ENCODE measurements around the gene OR7G1. TPM values are rescaled to one million over a fixed set of nuclear protein-coding genes. Genes with fewer than 3 reads are reported as not detected.

OR7G1 gene
- total and polyA plus RNA-seq, 10 of the 15 experiments (the other 5 are each of a cell fraction or from before 2014, with no cell fraction given): not detected

DNA sequence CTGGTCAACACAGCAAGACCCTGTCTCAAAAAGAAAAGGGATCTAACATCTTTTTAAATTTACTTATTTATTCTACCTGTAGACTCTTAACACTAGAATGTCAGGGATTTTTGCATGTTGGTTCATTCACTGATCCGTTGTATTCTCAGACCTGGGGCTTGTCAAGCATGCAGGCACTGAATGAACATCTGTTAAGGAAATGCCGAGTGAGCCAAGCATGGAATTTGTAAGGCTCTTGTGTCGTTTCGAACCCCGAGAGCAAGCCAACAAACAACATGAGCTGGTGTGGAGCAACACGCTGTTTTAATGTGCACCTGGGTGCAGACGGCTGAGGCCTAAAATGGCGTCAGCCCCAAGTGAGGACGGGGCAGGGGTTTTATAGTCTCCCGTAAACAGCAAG lies 38.7 kb downstream of the OR7G1 start:
- in situ Hi-C loops (cut with MboI): no loop called here
- BruUV-seq (replicated peaks): no TSS peak

DNA sequence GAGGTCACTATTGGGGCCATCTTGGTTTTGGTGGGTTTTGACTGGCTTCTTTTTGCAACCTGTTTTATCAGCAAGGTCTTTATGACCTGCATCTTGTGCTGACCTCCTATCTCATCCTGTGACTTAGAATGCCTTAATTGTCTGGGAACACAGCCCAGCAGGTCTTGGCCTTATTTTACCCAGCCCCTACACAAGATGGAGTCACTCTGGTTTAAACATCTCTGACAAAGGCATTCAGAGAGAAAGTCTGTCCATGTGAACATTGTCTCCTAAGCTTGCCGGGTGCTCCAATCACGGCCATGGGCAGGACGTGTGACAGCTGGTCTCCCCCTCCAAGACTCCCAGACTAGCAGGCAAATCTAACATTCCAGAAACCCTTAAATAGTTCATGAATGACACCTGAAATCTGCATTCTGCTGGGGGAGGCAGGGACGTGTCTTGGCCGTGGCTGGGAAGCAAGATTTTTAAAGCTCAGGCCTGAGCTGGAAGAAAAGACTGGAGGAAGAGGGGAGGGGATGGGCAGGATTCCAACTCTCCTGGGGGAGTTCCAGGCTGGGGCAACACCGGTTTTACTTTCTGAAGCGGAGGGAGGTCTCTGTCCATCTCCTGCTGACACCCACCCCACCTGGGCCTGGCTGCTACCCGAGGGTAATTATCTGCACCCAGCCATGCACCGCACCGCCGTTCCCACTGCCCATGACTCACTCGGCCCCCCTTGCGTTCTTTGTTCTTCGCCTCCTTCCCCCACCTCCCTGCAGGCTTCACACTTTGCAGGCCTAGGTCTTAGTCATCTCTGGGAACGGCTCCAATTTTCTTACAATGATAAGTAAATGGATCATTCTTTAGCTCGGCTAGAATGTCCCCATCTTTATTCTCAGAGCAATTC lies 40.3 kb downstream of the OR7G1 start:
- WGBS (ENCODE audit: insufficient coverage, insufficient replicate concordance, low lambda C conversion rate, missing lambda C conversion rate): 50% methylated on average over 16 of the region's 16 CpGs
- H3K9ac ChIP-seq (ENCODE audit: control insufficient read depth, insufficient read depth, low read length): no peak overlapping the region
- in situ Hi-C loops (cut with MboI): no loop called here
- TF ChIP-seq ZNF384 (IDR thresholded peaks at IDR 0.05; ENCODE audit: borderline replicate concordance, low read depth, low read length) (no peak), CEBPB (IDR thresholded peaks at IDR 0.05; ENCODE audit: borderline replicate concordance in 1 of 2, low read depth in 2 of 2, low read length in 2 of 2) (no peak), SPI1 (IDR thresholded peaks at IDR 0.05; ENCODE audit: borderline replicate concordance, insufficient read depth, low read depth, low read length) (no peak), NFIC (IDR thresholded peaks at IDR 0.05; ENCODE audit: low read depth, low read length) (no peak), TBL1XR1 (IDR thresholded peaks at IDR 0.05; ENCODE audit: low read depth, low read length) (no peak), POLR2AphosphoS2 (IDR thresholded peaks at IDR 0.05; ENCODE audit: low read depth, low read length) (no peak), ZNF622 (IDR thresholded peaks at IDR 0.05) (no peak), IKZF2 (IDR thresholded peaks at IDR 0.05) (no peak), NR2C1 (IDR thresholded peaks at IDR 0.05) (no peak), KLF5 (IDR thresholded peaks at IDR 0.05; ENCODE audit: partially characterized antibody) (no peak), SIN3A (IDR thresholded peaks at IDR 0.05; ENCODE audit: low read depth, low read length) (no peak), RUNX3 (IDR thresholded peaks at IDR 0.05; ENCODE audit: low read length) (no peak)
- TF ChIP-seq, protein P1, sequence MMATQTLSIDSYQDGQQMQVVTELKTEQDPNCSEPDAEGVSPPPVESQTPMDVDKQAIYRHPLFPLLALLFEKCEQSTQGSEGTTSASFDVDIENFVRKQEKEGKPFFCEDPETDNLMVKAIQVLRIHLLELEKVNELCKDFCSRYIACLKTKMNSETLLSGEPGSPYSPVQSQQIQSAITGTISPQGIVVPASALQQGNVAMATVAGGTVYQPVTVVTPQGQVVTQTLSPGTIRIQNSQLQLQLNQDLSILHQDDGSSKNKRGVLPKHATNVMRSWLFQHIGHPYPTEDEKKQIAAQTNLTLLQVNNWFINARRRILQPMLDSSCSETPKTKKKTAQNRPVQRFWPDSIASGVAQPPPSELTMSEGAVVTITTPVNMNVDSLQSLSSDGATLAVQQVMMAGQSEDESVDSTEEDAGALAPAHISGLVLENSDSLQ (IDR thresholded peaks at IDR 0.05): no peak
- TF ChIP-seq, protein P2, sequence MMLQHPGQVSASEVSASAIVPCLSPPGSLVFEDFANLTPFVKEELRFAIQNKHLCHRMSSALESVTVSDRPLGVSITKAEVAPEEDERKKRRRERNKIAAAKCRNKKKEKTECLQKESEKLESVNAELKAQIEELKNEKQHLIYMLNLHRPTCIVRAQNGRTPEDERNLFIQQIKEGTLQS (IDR thresholded peaks at IDR 0.05; ENCODE audit: borderline replicate concordance, extremely low read depth, low read depth, low read length): no peak

More for the DNA sequence above, 38.7 kb downstream of the OR7G1 start:
- Histone ChIP-seq H3K27ac (ENCODE audit: control insufficient read depth, insufficient read depth) (no peak overlapping the region), H3K9ac (ENCODE audit: control insufficient read depth, insufficient read depth, low read length) (no peak overlapping the region), H3K79me2 (ENCODE audit: control insufficient read depth, insufficient read depth, low read length) (no peaks in the 10 kb centered on the region), H2AFZ (ENCODE audit: control insufficient read depth, low read depth, low read length) (no peak overlapping the region), H3K27me3 (replicated peaks in 1 of 2; ENCODE audit: control insufficient read depth in 2 of 2, insufficient read depth in 2 of 2, low read length in 1 of 2) (no peaks in the 10 kb centered on the region), H3K9me3 (replicated peaks; ENCODE audit: control insufficient read depth, insufficient read depth, low read length) (no peaks in the 10 kb centered on the region; the same call in 2 of the 3 replicates), H3K4me2 (ENCODE audit: control insufficient read depth, insufficient read depth) (no peak overlapping the region), H4K20me1 (ENCODE audit: control insufficient read depth, insufficient read depth) (no peaks in the 10 kb centered on the region), H3K4me3 (no peak overlapping the region), H3K36me3 (ENCODE audit: control insufficient read depth in 2 of 2, insufficient read depth in 2 of 2, low read length in 1 of 2) (no peaks in the 10 kb centered on the region), H3K4me1 (ENCODE audit: control insufficient read depth, insufficient read depth, low read length) (no peaks in the 10 kb centered on the region)
- DNase-seq (ENCODE audit: low read depth, low spot score) (no peak), FAIRE-seq (no peak), ATAC-seq (no peak)
- ChIA-PET SMC1A (ENCODE audit: uncharacterized antibody, unreplicated experiment) (no interaction called here), CTCF (no interaction called here), POLR2A (no interaction called here), RAD21 (ENCODE audit: unreplicated experiment) (no interaction called here)
- 63% methylated on average over 10 of the region's 10 CpGs for WGBS (ENCODE audit: insufficient coverage, insufficient replicate concordance, low lambda C conversion rate, missing lambda C conversion rate)
- no peak for TF ChIP-seq CBFB (IDR thresholded peaks at IDR 0.05; ENCODE audit: low read depth)
- TF ChIP-seq, protein P3, sequence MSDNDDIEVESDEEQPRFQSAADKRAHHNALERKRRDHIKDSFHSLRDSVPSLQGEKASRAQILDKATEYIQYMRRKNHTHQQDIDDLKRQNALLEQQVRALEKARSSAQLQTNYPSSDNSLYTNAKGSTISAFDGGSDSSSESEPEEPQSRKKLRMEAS (IDR thresholded peaks at IDR 0.05; ENCODE audit: low read depth, low read length): no peak
- no peak for TF ChIP-seq TAF1 (IDR thresholded peaks at IDR 0.05; ENCODE audit: borderline replicate concordance, low read depth, low read length)
- no peak for TF ChIP-seq SREBF2 (IDR thresholded peaks at IDR 0.05; ENCODE audit: low read length)
- intact Hi-C loops (cut with micrococcal nuclease; ENCODE audit: unreplicated experiment): loop anchor here (10.0 kb wide), 1 partner anchor 422 kb away; no protein-coding TSS in a partner anchor

More for the DNA sequence above, 40.3 kb downstream of the OR7G1 start:
- H3K36me3 ChIP-seq (ENCODE audit: control insufficient read depth in 2 of 2, insufficient read depth in 2 of 2, low read length in 1 of 2): no peaks in the 10 kb centered on the region
- H3K27me3 ChIP-seq (replicated peaks in 1 of 2; ENCODE audit: control insufficient read depth in 2 of 2, insufficient read depth in 2 of 2, low read length in 1 of 2): no peaks in the 10 kb centered on the region
- RAD21 ChIA-PET (ENCODE audit: unreplicated experiment): no interaction called here
- H3K4me1 ChIP-seq (ENCODE audit: control insufficient read depth, insufficient read depth, low read length): no peaks in the 10 kb centered on the region
- DNase-seq (ENCODE audit: low read depth, low spot score) (no peak), FAIRE-seq (no peak), ATAC-seq (no peak)
- H3K9me3 ChIP-seq (replicated peaks; ENCODE audit: control insufficient read depth, insufficient read depth, low read length): no peaks in the 10 kb centered on the region; the same call in 2 of the 3 replicates
- intact Hi-C loops (cut with micrococcal nuclease; ENCODE audit: unreplicated experiment): loop anchor here (10.0 kb wide), 1 partner anchor 421 kb away; no protein-coding TSS in a partner anchor
- H3K79me2 ChIP-seq (ENCODE audit: control insufficient read depth, insufficient read depth, low read length): no peaks in the 10 kb centered on the region
- H4K20me1 ChIP-seq (ENCODE audit: control insufficient read depth, insufficient read depth): no peaks in the 10 kb centered on the region
- POLR2A ChIA-PET: no interaction called here
- SMC1A ChIA-PET (ENCODE audit: uncharacterized antibody, unreplicated experiment): no interaction called here
- BruUV-seq (replicated peaks): no TSS peak
- CTCF ChIA-PET: interaction anchor here (0.6 kb wide), 1 partner anchor 10 kb away, joined by 3 read pairs; no protein-coding TSS in a partner anchor
- no peak overlapping the region for H3K4me3 ChIP-seq
- H3K4me2 ChIP-seq (ENCODE audit: control insufficient read depth, insufficient read depth): no peak overlapping the region
- H2AFZ ChIP-seq (ENCODE audit: control insufficient read depth, low read depth, low read length): no peak overlapping the region
- H3K27ac ChIP-seq (ENCODE audit: control insufficient read depth, insufficient read depth): no peak overlapping the region
